Neural cell (in vitro differentiated cells): Measurements from ENCODE around the gene LDLRAD4. TPM values are rescaled to one million over a fixed set of nuclear protein-coding genes. Genes with fewer than 3 reads are reported as not detected.

ENCODE experiments used
- H2AFZ ChIP-seq: fragments of 200-600, 300-800 bp; sonication (generic), shearing (Covaris generic); 2 replicates; pipeline ENCODE4 v1.6.0; 2014; ENCODE audit warnings: low read depth, mild to moderate bottlenecking, antibody characterized with exemption, low read length, moderate library complexity
- H3F3A ChIP-seq: fragments of 200-600 bp; shearing (Covaris generic); 2 replicates; pipeline ENCODE4 v1.6.1; 2016; ENCODE audit warnings: mild to moderate bottlenecking, moderate library complexity, mixed read lengths, antibody characterized with exemption, low read length; ENCODE audit not compliant: insufficient read depth, poor library complexity, severe bottlenecking
- H3K27ac ChIP-seq: fragments of 200-600, 300-800 bp; sonication (generic), shearing (Covaris generic); 2 replicates; pipeline ENCODE4 v1.5.1; 2014; ENCODE audit warnings: mild to moderate bottlenecking, low read length, moderate library complexity
- H3K27me3 ChIP-seq: fragments of 300-800, 200-600 bp; sonication (generic), shearing (Covaris generic); 2 replicates; pipeline ENCODE4 v1.6.0; 2014; ENCODE audit warnings: mild to moderate bottlenecking, low read depth, low read length, moderate library complexity; ENCODE audit not compliant: insufficient read depth
- H3K36me3 ChIP-seq: fragments of 300-800, 200-600 bp; sonication (generic), shearing (Covaris generic); 2 replicates; pipeline ENCODE4 v1.5.1; 2014; ENCODE audit warnings: mild to moderate bottlenecking, antibody characterized with exemption, low read length, moderate library complexity; ENCODE audit not compliant: insufficient read depth
- H3K4me2 ChIP-seq: fragments of 300-800, 200-600 bp; sonication (generic), shearing (Covaris generic); 2 replicates; pipeline ENCODE4 v1.6.0; 2014; ENCODE audit warnings: mild to moderate bottlenecking, low read length
- H3K4me3 ChIP-seq: fragments of 300-800, 200-600 bp; sonication (generic), shearing (Covaris generic); 2 replicates; pipeline ENCODE4 v1.5.1; 2014; ENCODE audit warnings: mild to moderate bottlenecking, low read length, moderate library complexity
- H3K79me2 ChIP-seq: fragments of 200-600 bp; shearing (Covaris generic); replicated peaks from 2 replicates; pipeline ENCODE4 v1.6.0; 2014; ENCODE audit warnings: mild to moderate bottlenecking, low read length, moderate library complexity; ENCODE audit not compliant: insufficient read depth
- H3K9ac ChIP-seq: fragments of 300-800, 200-600 bp; sonication (generic), shearing (Covaris generic); 2 replicates; pipeline ENCODE4 v1.6.1; 2016; ENCODE audit warnings: mild to moderate bottlenecking, low read length, mixed read lengths
- H3K9me2 ChIP-seq: fragments of 200-600 bp; shearing (Covaris generic); 2 replicates; pipeline ENCODE4 v1.6.1; 2016; ENCODE audit warnings: mild to moderate bottlenecking, low read length, mixed read lengths; ENCODE audit not compliant: insufficient read depth
- H3K9me3 ChIP-seq: fragments of 200-600, 300-800 bp; sonication (generic), shearing (Covaris generic); 2 replicates; pipeline ENCODE4 v1.6.1; 2016; ENCODE audit warnings: mild to moderate bottlenecking, mixed run types, low read length, moderate library complexity, mixed read lengths
- H4K20me1 ChIP-seq: fragments of 200-600 bp; shearing (Covaris generic); 2 replicates; pipeline ENCODE4 v1.6.1; 2016; ENCODE audit warnings: mild to moderate bottlenecking, mixed run types; ENCODE audit not compliant: insufficient read depth
- CTCF ChIP-seq: fragments of 450-650 bp; IDR thresholded peaks from 2 replicates; pipeline ENCODE4 v1.5.1; 2014; ENCODE audit warnings: antibody characterized with exemption, mild to moderate bottlenecking, moderate library complexity; ENCODE audit not compliant: poor library complexity, severe bottlenecking
- EP300 ChIP-seq: fragments of 450-650 bp; conservative IDR thresholded peaks from 2 replicates; pipeline ENCODE4 v1.6.1; 2014; ENCODE audit warnings: antibody characterized with exemption, mild to moderate bottlenecking, moderate library complexity; ENCODE audit not compliant: poor library complexity, severe bottlenecking
- EZH2 ChIP-seq: fragments of 200-600, 300-800 bp; shearing (Covaris generic), sonication (generic); IDR thresholded peaks from 2 replicates; pipeline ENCODE4 v1.6.1; 2014; ENCODE audit warnings: antibody characterized with exemption, low read length, borderline replicate concordance, mild to moderate bottlenecking; ENCODE audit not compliant: insufficient read depth, poor library complexity, severe bottlenecking
- MXI1 ChIP-seq: fragments of 450-650 bp; conservative IDR thresholded peaks from 2 replicates; pipeline ENCODE4 v1.6.1; 2014; ENCODE audit warnings: antibody characterized with exemption, mild to moderate bottlenecking; ENCODE audit not compliant: poor library complexity, severe bottlenecking
- POLR2AphosphoS5 ChIP-seq: IDR thresholded peaks from 2 replicates; pipeline ENCODE4 v1.6.1; 2012
- RAD21 ChIP-seq: fragments of 450-650 bp; conservative IDR thresholded peaks from 2 replicates; pipeline ENCODE4 v1.6.1; 2014; ENCODE audit warnings: antibody characterized with exemption, mild to moderate bottlenecking, moderate library complexity
- SMC3 ChIP-seq: fragments of 450-650 bp; conservative IDR thresholded peaks from 2 replicates; pipeline ENCODE4 v1.6.1; 2014; ENCODE audit warnings: antibody characterized with exemption, mild to moderate bottlenecking, moderate library complexity; ENCODE audit not compliant: poor library complexity
- TAF1 ChIP-seq: IDR thresholded peaks from 2 replicates; pipeline ENCODE4 v1.6.1; 2012; ENCODE audit warnings: low read depth
- polyA plus RNA-seq: library from polyadenylated mRNA; depleted of rRNA; stranded (reverse); fragments of >200 nt; gene quantifications from 2 replicates; pipeline ENCODE4 v1.2.3, GENCODE V29; 2014
- TF ChIP-seq, protein P1 (sequence below): IDR thresholded peaks from 2 replicates; pipeline ENCODE4 v1.6.1; 2012; ENCODE audit warnings: borderline replicate concordance

LDLRAD4 gene
- polyA plus RNA-seq, 1 donor from 2014 or later = 3.7 TPM

DNA sequence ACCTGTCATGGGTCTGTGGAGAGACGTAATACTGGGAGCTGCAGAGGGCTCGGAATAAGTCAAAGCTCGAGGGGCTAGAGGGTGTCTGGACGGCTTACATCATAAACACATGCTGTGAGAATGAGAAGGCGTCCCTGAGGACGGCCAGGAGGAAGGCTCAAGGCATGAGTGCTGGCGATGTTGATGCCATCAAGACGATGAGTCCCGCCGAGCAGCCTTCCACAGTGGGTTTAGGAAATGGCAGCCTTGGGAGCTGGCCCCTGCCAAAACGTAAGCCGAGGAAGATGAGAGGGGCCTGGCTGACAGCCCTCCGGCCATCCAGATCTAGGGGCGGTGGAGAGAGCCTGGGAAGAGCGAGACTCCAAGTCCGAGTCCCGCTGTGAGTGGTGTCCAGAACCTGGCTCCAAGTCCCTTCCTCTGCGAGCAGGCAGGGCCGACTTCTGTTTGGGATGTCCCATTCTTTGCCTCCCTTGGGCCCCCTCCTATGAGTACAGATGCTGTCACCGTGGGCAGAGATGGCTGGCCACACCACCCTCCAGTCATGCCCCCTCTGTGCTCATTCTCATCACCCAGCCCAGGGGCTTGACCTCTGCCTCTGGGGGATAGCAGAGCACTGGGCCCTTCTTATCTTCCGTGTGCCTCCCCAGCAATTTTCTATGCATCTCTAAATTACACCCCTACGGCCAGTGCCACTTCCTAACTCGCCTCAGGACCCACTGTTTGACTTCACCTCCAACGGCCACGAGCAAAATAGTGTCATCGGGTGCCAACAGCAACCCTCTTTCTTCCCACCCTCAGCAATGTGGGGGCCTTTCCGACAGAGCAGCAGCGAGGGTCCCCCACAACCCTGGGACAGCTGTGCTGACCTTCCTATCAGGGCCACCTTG lies 332.1 kb downstream of the LDLRAD4 start:
- H3K79me2 ChIP-seq = no peaks in the 10 kb centered on the region
- no peak overlapping the region for H3K9ac ChIP-seq
- H3K36me3 ChIP-seq = no peaks in the 10 kb centered on the region
- TF ChIP-seq EZH2 = no peak
- TF ChIP-seq POLR2AphosphoS5 = no peak
- no peak for TF ChIP-seq EP300
- no peak for TF ChIP-seq TAF1
- no peak for TF ChIP-seq MXI1
- no peaks in the 10 kb centered on the region for H3F3A ChIP-seq
- no peak overlapping the region for H3K4me2 ChIP-seq
- no peak overlapping the region for H2AFZ ChIP-seq
- no peaks in the 10 kb centered on the region for H4K20me1 ChIP-seq
- H3K9me3 ChIP-seq = no peaks in the 10 kb centered on the region
- H3K27ac ChIP-seq = no peak overlapping the region
- no peaks in the 10 kb centered on the region for H3K9me2 ChIP-seq
- H3K27me3 ChIP-seq = no peaks in the 10 kb centered on the region
- H3K4me3 ChIP-seq = no peak overlapping the region

DNA sequence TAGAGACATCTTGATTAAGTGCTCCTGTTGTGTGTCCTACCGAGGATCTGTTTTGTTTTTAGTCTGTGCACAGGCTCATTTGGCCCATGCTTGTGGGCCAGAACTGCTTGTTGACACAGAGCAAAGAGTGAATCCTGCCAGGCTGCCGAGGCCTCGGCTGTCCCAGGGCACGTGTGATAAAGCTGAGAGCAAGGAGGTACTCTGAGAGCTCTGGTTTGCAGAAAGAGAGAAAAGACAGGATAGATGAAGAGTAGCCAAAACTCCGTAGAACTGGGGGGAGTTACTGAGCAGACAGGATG lies 332.7 kb downstream of the LDLRAD4 start:
- Histone ChIP-seq H3K9me3 (no peaks in the 10 kb centered on the region), H3K79me2 (no peaks in the 10 kb centered on the region), H3K4me3 (no peak overlapping the region), H3K27me3 (no peaks in the 10 kb centered on the region), H3K36me3 (no peaks in the 10 kb centered on the region), H2AFZ (no peak overlapping the region), H3K9me2 (no peaks in the 10 kb centered on the region), H3F3A (no peaks in the 10 kb centered on the region), H3K4me2 (no peak overlapping the region), H3K27ac (no peak overlapping the region), H3K9ac (no peak overlapping the region), H4K20me1 (no peaks in the 10 kb centered on the region)
- TF ChIP-seq CTCF = no peak
- TF ChIP-seq EZH2 = no peak
- no peak for TF ChIP-seq EP300
- TF ChIP-seq RAD21 = no peak
- no peak for TF ChIP-seq POLR2AphosphoS5
- TF ChIP-seq, protein P1, sequence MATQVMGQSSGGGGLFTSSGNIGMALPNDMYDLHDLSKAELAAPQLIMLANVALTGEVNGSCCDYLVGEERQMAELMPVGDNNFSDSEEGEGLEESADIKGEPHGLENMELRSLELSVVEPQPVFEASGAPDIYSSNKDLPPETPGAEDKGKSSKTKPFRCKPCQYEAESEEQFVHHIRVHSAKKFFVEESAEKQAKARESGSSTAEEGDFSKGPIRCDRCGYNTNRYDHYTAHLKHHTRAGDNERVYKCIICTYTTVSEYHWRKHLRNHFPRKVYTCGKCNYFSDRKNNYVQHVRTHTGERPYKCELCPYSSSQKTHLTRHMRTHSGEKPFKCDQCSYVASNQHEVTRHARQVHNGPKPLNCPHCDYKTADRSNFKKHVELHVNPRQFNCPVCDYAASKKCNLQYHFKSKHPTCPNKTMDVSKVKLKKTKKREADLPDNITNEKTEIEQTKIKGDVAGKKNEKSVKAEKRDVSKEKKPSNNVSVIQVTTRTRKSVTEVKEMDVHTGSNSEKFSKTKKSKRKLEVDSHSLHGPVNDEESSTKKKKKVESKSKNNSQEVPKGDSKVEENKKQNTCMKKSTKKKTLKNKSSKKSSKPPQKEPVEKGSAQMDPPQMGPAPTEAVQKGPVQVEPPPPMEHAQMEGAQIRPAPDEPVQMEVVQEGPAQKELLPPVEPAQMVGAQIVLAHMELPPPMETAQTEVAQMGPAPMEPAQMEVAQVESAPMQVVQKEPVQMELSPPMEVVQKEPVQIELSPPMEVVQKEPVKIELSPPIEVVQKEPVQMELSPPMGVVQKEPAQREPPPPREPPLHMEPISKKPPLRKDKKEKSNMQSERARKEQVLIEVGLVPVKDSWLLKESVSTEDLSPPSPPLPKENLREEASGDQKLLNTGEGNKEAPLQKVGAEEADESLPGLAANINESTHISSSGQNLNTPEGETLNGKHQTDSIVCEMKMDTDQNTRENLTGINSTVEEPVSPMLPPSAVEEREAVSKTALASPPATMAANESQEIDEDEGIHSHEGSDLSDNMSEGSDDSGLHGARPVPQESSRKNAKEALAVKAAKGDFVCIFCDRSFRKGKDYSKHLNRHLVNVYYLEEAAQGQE = no peak
- TF ChIP-seq MXI1 = no peak
- TF ChIP-seq TAF1 = no peak
- TF ChIP-seq SMC3 = no peak
